Omental fat pad (tissue), 4 donors: ENCODE measurements around the gene HELZ2. TPM values are rescaled to one million over a fixed set of nuclear protein-coding genes. Genes with fewer than 3 reads are reported as not detected.

ENCODE experiments used
- ATAC-seq: fragments of 150-250 bp; one replicate; pipeline ENCODE4 v1.9.1; 2016; ENCODE audit warnings: mild to moderate bottlenecking, moderate library complexity; ENCODE audit not compliant: low FRiP score
- DNase-seq: peaks from one replicate; pipeline ENCODE4 v3.0.0-alpha.2; 2019; ENCODE audit warnings: low spot score
- total RNA-seq, 4 donors: library from RNA; depleted of rRNA; stranded (reverse); fragments of >200 nt; gene quantifications; one replicate each; pipeline ENCODE4 v1.1.0, GENCODE V29; 2016
- TF ChIP-seq, protein P1 (sequence below), 3 donors: fragments of 450-650 bp; IDR thresholded peaks; one replicate each; pipeline ENCODE4 v1.5.1; 2016 to 2017; ENCODE audit warnings: antibody characterized with exemption in 3 of 3, mild to moderate bottlenecking in 3 of 3, moderate library complexity in 2 of 3

Gene HELZ2
- total RNA-seq, 4 donors from 2014 or later = 12.1 to 58.1 (median 31.8) TPM

DNA sequence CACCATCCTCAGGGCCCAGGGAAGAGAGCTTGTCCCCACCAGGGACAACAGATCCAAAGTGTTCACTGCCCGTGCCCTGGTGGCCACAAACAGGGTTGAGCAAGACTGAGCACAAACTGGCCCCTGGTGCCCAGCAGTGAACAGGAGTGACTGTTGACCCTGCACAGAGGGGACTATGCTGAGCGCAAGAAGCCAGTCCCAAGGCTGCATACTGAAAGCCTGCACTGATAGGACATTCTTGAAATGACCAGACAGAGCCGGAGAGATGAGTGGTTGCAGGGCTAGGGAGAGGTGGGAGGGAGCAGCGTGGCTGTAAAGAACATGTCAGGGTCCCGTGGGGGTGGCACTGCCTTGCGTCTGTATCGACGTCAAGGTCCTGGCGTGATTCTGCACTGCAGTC is 23.0 kb downstream of the HELZ2 start:
- TF ChIP-seq, protein P1, sequence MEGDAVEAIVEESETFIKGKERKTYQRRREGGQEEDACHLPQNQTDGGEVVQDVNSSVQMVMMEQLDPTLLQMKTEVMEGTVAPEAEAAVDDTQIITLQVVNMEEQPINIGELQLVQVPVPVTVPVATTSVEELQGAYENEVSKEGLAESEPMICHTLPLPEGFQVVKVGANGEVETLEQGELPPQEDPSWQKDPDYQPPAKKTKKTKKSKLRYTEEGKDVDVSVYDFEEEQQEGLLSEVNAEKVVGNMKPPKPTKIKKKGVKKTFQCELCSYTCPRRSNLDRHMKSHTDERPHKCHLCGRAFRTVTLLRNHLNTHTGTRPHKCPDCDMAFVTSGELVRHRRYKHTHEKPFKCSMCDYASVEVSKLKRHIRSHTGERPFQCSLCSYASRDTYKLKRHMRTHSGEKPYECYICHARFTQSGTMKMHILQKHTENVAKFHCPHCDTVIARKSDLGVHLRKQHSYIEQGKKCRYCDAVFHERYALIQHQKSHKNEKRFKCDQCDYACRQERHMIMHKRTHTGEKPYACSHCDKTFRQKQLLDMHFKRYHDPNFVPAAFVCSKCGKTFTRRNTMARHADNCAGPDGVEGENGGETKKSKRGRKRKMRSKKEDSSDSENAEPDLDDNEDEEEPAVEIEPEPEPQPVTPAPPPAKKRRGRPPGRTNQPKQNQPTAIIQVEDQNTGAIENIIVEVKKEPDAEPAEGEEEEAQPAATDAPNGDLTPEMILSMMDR (IDR thresholded peaks at IDR 0.05) = no peak
- ATAC-seq (no peak), DNase-seq (no peak)

DNA sequence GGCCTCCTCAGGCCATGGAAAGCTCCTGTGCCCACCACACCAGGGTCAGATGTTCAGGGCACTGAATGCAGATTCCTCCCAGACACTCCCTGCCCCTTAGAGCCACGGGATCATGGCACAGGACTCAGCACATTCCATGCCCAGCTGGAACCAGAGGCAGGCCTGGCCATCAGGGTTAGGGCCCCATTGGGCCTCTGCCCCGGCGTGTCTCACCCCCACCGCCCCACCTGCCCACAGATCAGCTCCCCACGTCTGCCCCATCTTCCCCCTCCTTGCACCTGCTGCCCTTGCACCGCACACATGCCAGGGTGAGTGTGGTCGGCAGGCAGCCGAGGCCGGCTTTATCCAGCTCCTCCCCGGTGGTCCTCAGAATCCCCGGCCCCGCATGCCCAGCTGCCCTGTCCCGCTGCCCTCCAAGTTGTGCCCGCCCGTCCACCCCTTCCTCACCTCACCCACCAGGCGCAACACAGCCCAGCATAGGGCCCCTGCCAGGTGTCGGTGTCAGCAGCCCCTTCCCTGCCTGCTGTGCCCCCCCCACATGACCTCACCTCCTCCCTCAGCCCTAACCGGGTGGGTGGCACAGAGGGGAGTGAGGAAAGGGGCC is 24.3 kb downstream of the HELZ2 start:
- no peak for DNase-seq
- TF ChIP-seq, protein P1 (IDR thresholded peaks at IDR 0.05) = no peak
- ATAC-seq = no peak

DNA sequence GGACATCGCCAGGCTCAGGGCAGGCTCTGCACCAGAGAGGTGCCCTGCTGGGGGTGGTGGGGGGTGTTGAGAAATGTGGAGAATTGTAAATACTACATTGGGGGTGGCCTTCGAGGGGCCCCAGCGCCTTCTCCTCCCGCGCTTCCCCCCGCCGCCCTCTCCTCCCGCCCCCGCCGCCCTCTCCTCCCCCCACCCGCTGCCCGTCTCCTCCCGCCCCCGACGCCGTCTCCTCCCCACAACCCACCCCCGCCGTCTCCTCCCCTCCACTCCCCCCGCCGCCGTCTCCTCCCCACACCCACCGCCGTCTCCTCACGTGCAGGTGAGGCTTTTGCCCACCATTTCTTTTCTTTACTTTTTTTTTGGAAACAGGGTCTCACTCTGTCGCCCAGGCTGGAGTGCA is 25.0 kb downstream of the HELZ2 start:
- DNase-seq = no peak
- TF ChIP-seq, protein P1 (IDR thresholded peaks at IDR 0.05) = no peak
- no peak for ATAC-seq

DNA sequence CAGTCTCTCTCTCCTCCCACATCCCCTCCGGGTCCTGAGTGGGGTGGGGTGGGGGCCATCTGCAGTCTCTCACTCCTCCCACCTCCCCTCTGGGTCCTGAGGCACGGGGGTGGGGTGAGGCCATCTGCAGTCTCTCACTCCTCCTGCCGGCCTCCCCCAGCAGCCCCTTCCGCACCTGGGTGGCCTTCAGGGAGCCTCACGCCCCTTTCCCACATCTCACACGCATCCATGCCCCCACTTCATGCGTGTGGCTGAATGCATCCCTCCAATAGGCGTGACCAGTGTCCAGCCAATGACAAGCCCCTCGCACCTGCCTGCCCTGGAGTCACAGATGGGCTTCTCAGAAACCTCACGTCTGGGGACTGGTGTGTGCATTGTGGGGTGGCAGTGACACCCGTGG is 25.5 kb downstream of the HELZ2 start:
- TF ChIP-seq, protein P1 (IDR thresholded peaks at IDR 0.05) = no peak
- DNase-seq (no peak), ATAC-seq (no peak)

DNA sequence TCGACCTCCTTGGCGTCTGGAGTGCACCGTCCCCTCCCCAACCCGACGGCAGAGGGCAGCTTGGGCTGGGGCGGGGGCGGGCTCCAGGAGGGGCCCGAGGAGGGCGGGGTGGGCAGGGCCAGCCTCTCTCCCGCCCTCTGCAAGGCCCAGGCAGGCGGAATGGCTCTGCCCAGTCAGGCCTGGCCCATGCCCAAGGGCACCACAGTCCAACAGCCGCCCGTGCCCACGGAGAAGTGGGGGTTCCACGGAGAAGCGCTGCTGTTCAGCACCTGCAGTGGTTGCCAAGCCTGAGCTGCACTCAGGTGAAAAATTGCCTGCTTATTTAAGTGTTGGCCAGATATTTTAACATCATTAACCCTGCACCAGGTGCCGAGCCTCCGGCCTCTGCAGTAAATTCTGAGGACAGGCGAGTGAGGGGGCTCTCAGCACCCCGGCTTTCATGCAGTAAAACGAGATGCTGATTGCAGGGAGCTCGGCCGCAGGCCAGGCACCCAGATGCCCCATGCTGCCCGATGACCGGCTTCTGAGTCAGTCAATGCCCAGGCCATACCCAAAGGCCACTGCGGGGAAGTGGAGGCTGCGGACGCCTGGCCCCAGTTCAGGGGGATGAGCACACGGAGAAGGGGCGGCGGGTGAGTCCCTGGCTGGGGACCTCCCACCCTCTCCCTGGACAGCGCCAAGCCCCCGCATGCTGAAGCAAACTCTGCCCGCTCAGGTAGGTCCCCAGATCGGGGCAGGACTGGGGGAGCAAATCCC is 26.1 kb downstream of the HELZ2 start, which contains the start of gene SRMS:
Gene SRMS, minus strand, starts transcription at position 25 of the 756 bp plus-strand sequence. CDS start 286 bp downstream, outside the sequence.
- ATAC-seq = no peak
- TF ChIP-seq, protein P1 (IDR thresholded peaks at IDR 0.05) = no peak
- no peak for DNase-seq

DNA sequence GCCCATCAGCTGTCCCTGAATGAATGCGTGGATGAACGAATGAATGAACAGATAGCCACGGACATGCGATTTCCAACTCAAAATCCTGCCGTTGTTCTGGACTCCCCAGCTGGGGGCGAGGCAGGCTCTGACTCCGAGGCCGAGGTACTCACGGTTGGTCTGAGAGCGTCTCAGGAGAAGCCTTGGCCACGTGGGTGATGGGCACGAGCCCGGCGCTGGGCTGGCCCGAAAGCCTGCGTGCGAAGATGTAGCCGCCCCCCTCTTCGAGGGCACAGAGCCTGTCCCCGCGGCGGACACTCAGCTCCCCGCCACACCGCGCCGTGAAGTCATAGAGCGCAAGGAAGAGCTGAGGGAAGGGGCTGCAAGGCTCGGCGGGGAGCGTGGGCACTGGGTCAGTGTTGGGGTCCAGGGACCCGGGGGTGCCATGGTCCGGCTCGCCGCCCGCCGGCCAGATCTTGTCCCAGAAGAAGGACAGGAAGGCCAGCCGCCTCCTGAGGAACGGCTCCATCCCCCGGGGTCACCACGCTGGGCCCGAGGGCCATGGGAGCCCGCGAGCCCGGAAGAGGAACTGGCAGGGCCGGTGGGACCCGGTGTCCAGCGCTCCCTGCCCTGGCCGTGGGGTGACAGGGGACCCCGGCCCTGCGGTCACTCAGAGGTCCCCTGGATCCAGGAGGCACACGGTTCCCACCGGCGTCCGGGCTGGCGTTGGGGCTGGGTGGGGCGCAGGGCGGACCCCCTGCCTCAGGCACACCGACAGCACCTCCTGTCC is 26.9 kb downstream of the HELZ2 start:
- ATAC-seq = no peak
- no peak for DNase-seq
- TF ChIP-seq, protein P1 (IDR thresholded peaks at IDR 0.05) = no peak
